DMS153 treated with DMSO at 0.1 percent for 48 hours (cell line): ENCODE data around the gene PDE8A.
A peak's percentile ranks its signal among the peaks of the same experiment; 100 is the strongest.
"Not testable (repeated sequence)": the region's sequence is repeated elsewhere in the genome, so short reads cannot be mapped to it uniquely, and the experiment has no call there.

ENCODE experiments used
- DNase-seq: peaks from one replicate; lab custom pipeline; 2025; ENCODE audit not compliant: unreplicated experiment; lab: John Stamatoyannopoulos, UW

The PDE8A gene

GRCh38 chr15:85164841-85165466, 183.3 kb downstream of the PDE8A start:
- no peak for DNase-seq

- no peak for DNase-seq
Measured at GRCh38 chr15:85167568-85167967, 185.9 kb downstream of the PDE8A start.

DNA sequence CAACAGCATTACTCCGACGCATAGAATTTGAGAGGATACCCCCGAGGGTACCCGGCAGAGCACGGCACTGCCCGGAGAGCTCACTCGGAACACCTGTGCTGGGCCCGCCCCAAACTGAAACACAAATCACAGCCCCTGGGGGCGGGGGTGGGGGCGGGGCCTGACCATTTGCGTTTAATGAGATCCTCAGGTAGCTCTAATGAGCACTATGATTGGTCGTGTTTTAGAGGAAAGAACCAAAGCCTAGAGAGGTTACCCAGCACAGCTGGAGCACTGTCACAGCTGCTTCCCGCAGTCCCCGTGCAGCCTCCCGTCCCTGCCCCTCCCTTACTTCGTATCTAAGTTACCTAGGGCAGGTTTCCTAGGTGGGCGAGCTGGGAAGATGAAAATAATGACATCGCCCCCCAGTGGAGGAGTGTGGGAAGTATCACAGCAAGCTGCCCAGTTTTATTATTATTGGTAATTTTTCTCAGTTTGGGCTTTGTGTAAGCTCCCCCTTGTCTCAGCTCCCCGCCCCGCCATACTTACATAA, 187.1 kb downstream of the PDE8A start:
- DNase-seq, result peak; percentile 8

DNA sequence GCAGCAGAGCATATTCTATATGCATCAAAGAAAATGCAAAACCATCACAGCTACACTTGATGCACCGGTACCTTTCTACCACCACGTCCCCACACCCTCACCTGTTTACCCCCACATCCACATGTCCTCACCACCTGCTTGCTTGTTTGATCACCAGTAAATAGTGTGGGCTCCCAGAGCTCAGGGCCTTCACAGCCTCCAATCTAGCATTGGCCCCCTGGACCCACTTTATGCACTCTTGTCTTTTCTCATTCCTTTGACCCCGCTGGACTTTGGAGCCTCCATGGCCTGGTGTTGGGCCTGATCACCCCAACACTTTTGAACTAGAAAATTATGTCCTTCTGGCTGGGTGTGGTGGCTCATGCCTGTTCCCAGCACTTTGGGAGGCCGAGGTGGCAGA, 190.1 kb downstream of the PDE8A start:
- no peak for DNase-seq

- DNase-seq, result no peak
Measured at GRCh38 chr15:85172846-85173490, 191.3 kb downstream of the PDE8A start.

- not testable (repeated sequence) for DNase-seq
Measured at GRCh38 chr15:85173630-85174029, 192.0 kb downstream of the PDE8A start.

DNA sequence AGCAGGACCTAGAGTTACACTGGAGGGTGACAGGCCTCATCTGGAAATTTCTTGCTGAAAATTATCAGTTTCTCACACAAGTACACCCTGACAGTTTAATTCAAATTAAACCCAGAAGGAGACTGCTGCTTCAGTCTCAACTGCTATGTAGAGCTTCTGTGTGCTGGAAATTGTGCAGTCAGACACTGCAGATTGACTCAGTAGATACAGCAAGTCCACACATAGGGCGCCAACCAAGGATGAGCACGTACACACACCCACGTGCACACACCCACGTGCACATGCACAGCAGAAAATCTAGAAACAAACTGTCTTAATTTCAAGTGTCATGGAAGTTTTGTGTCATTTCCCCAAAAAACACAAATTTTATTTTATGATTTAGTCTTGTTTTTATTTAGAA, 192.9 kb downstream of the PDE8A start:
- DNase-seq, result no peak

DNA sequence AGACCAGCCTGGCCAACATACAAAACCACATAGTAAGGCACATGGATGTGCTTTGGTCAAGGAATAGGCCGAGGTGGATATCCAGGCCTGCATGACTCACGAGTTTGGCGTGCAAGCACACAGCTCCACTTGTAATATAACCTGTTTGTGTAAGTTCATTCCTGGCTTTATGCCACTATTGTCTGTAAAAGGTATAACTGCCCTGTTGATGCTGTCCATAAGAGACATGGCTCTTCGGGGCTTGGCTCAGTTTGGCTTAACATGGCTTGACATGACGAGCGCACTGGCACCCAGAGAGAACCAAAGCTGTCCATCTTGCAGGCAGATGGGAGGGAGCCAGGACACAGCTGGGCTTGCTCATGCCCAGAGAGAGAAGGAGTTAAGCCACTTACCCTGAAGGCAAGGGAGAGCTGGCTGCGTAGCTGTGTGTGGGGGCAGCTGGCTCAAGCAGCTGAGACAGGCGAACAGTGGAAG, 195.4 kb downstream of the PDE8A start:
- DNase-seq, result not testable (repeated sequence)

- DNase-seq, result no peak
Measured at GRCh38 chr15:85178308-85178707, 196.7 kb downstream of the PDE8A start.

DNA sequence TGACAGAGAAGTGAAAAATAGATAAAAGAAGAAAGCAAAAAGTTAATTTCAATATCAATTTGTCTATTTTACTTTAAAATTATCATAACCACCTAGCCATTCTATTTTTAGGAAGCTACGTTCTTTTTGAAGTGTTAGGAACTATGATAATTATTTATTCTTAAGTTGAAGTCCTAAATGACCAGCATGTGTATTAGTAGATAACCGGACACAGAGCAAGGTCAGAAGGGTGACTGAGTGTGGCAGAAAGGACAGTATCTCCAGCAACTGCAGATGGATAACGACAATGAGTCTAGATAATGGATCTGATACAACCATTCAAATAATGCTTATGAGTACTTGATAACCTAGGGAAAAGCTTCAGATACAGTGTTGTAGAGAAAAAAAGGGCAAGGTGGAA, 198.0 kb downstream of the PDE8A start:
- no peak for DNase-seq

GRCh38 chr15:85185350-85185749, 203.7 kb downstream of the PDE8A start:
- not testable (repeated sequence) for DNase-seq

DNA sequence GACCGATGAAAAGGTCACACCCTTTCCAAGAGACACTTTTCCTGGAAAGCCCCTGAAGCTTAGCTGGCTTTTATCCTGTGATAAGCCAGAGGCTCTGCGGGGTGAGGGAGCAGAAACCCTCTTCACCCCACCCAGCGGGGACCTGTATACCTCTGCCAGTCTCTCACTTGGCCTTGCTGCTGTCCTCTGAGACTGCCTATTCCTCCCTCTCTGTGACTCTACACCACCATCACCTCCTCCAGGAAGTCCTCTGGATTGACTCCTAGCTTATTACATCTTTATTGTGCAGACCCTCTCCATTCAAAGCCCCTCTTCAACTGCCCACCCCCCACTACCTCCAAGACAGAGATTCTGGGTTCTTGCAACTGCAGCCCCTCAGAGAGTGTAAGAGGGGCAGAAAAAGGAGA, 206.5 kb downstream of the PDE8A start:
- not testable (repeated sequence) for DNase-seq
